ENCODE data around the gene CAPRIN1. TPM values are rescaled to one million over a fixed set of nuclear protein-coding genes. Genes with fewer than 3 reads are reported as not detected.

Gene CAPRIN1
- 269 and 287 TPM in 2 replicates for total RNA-seq (2014; rRNA removed; shearing (Covaris generic))

- peak; percentile 96 for DNase-seq
- Histone ChIP-seq H3K9me3 (replicated peaks) (no peaks in the 10 kb centered on the region), H3K36me3 (peaks cover 37% of the 10 kb centered on the region), H3K27ac (peak within 1 kb of the TSS; percentile 94), H3K4me3 (peak within 1 kb of the TSS; percentile 93), H3K27me3 (no peaks in the 10 kb centered on the region), H3K4me1 (peaks cover 21% of the 10 kb centered on the region)
These were observed at the start of gene CAPRIN1 for GRCh38 chr11:34051349-34052035. Gene CAPRIN1, plus strand, starts transcription at chr11:34051731. Its CDS starts 690 bp downstream, at chr11:34052421.

- Histone ChIP-seq H3K4me3 (no peak overlapping the region), H3K27ac (no peak overlapping the region), H3K36me3 (no peaks in the 10 kb centered on the region), H3K27me3 (no peaks in the 10 kb centered on the region), H3K9me3 (replicated peaks) (no peaks in the 10 kb centered on the region), H3K4me1 (no peaks in the 10 kb centered on the region)
- DNase-seq, result no peak
These were observed 49.1 kb upstream of the CAPRIN1 start for GRCh38 chr11:34002420-34002819.

- Histone ChIP-seq H3K9me3 (replicated peaks) (no peaks in the 10 kb centered on the region), H3K4me3 (no peak overlapping the region), H3K27ac (no peak overlapping the region), H3K27me3 (no peaks in the 10 kb centered on the region), H3K4me1 (no peaks in the 10 kb centered on the region), H3K36me3 (no peaks in the 10 kb centered on the region)
- DNase-seq, result no peak
These were observed 47.3 kb upstream of the CAPRIN1 start for GRCh38 chr11:34004236-34004635.

- no peak overlapping the region for H3K4me3 ChIP-seq
- no peak overlapping the region for H3K27ac ChIP-seq
- no peaks in the 10 kb centered on the region for H3K36me3 ChIP-seq
- H3K9me3 ChIP-seq (replicated peaks), result no peaks in the 10 kb centered on the region
- no peaks in the 10 kb centered on the region for H3K4me1 ChIP-seq
- H3K27me3 ChIP-seq, result no peaks in the 10 kb centered on the region
- no peak for DNase-seq
These were observed 44.7 kb upstream of the CAPRIN1 start for GRCh38 chr11:34006876-34007275.

GRCh38 chr11:34012734-34013133 lies 38.8 kb upstream of the CAPRIN1 start:
- Histone ChIP-seq H3K27me3 (no peaks in the 10 kb centered on the region), H3K9me3 (replicated peaks) (no peaks in the 10 kb centered on the region), H3K4me3 (no peak overlapping the region), H3K27ac (no peak overlapping the region), H3K36me3 (no peaks in the 10 kb centered on the region), H3K4me1 (no peaks in the 10 kb centered on the region)
- DNase-seq, result no peak

- Histone ChIP-seq H3K4me1 (no peaks in the 10 kb centered on the region), H3K36me3 (no peaks in the 10 kb centered on the region), H3K27ac (no peak overlapping the region), H3K4me3 (no peak overlapping the region), H3K9me3 (replicated peaks) (no peaks in the 10 kb centered on the region), H3K27me3 (no peaks in the 10 kb centered on the region)
- DNase-seq, result no peak
These were observed 37.5 kb upstream of the CAPRIN1 start for GRCh38 chr11:34013898-34014571.

GRCh38 chr11:34021977-34022735 lies 29.4 kb upstream of the CAPRIN1 start:
- Histone ChIP-seq H3K27ac (no peak overlapping the region), H3K36me3 (no peaks in the 10 kb centered on the region), H3K27me3 (no peaks in the 10 kb centered on the region), H3K4me3 (no peak overlapping the region), H3K9me3 (replicated peaks) (no peaks in the 10 kb centered on the region), H3K4me1 (no peaks in the 10 kb centered on the region)
- no peak for DNase-seq

- H3K4me1 ChIP-seq, result no peaks in the 10 kb centered on the region
- H3K4me3 ChIP-seq, result no peak overlapping the region
- no peak overlapping the region for H3K27ac ChIP-seq
- H3K27me3 ChIP-seq, result no peaks in the 10 kb centered on the region
- H3K36me3 ChIP-seq, result no peaks in the 10 kb centered on the region
- H3K9me3 ChIP-seq (replicated peaks), result no peaks in the 10 kb centered on the region
- no peak for DNase-seq
These were observed 25.1 kb upstream of the CAPRIN1 start for GRCh38 chr11:34026432-34026831.

GRCh38 chr11:34027516-34028408 lies 23.8 kb upstream of the CAPRIN1 start:
- no peaks in the 10 kb centered on the region for H3K27me3 ChIP-seq
- no peaks in the 10 kb centered on the region for H3K4me1 ChIP-seq
- H3K27ac ChIP-seq, result no peak overlapping the region
- H3K4me3 ChIP-seq, result no peak overlapping the region
- H3K36me3 ChIP-seq, result no peaks in the 10 kb centered on the region
- H3K9me3 ChIP-seq (replicated peaks), result no peaks in the 10 kb centered on the region
- no peak for DNase-seq

GRCh38 chr11:34028425-34028824 lies 23.1 kb upstream of the CAPRIN1 start:
- H3K27me3 ChIP-seq, result no peaks in the 10 kb centered on the region
- no peak for DNase-seq
- H3K27ac ChIP-seq, result no peak overlapping the region
- no peaks in the 10 kb centered on the region for H3K4me1 ChIP-seq
- no peak overlapping the region for H3K4me3 ChIP-seq
- no peaks in the 10 kb centered on the region for H3K36me3 ChIP-seq
- H3K9me3 ChIP-seq (replicated peaks), result no peaks in the 10 kb centered on the region

GRCh38 chr11:34029176-34029575 lies 22.4 kb upstream of the CAPRIN1 start:
- no peak overlapping the region for H3K27ac ChIP-seq
- H3K27me3 ChIP-seq, result no peaks in the 10 kb centered on the region
- H3K9me3 ChIP-seq (replicated peaks), result no peaks in the 10 kb centered on the region
- no peak overlapping the region for H3K4me3 ChIP-seq
- no peaks in the 10 kb centered on the region for H3K4me1 ChIP-seq
- no peak for DNase-seq
- H3K36me3 ChIP-seq, result no peaks in the 10 kb centered on the region

- no peak overlapping the region for H3K27ac ChIP-seq
- DNase-seq, result no peak
These were observed 21.1 kb upstream of the CAPRIN1 start for GRCh38 chr11:34030382-34030781.

GRCh38 chr11:34033399-34033798 lies 18.1 kb upstream of the CAPRIN1 start:
- H3K9me3 ChIP-seq (replicated peaks), result no peaks in the 10 kb centered on the region
- no peaks in the 10 kb centered on the region for H3K27me3 ChIP-seq
- H3K4me1 ChIP-seq, result no peaks in the 10 kb centered on the region
- H3K4me3 ChIP-seq, result no peak overlapping the region
- H3K36me3 ChIP-seq, result no peaks in the 10 kb centered on the region
- DNase-seq, result no peak
- no peak overlapping the region for H3K27ac ChIP-seq

More at GRCh38 chr11:34030382-34030781, 21.1 kb upstream of the CAPRIN1 start:
- Histone ChIP-seq H3K27me3 (no peaks in the 10 kb centered on the region), H3K4me1 (no peaks in the 10 kb centered on the region), H3K36me3 (no peaks in the 10 kb centered on the region), H3K9me3 (replicated peaks) (no peaks in the 10 kb centered on the region), H3K4me3 (no peak overlapping the region)

GRCh38 chr11:34034053-34034452 lies 17.5 kb upstream of the CAPRIN1 start:
- Histone ChIP-seq H3K36me3 (no peaks in the 10 kb centered on the region), H3K27ac (no peak overlapping the region), H3K9me3 (replicated peaks) (no peaks in the 10 kb centered on the region), H3K4me3 (no peak overlapping the region), H3K27me3 (no peaks in the 10 kb centered on the region), H3K4me1 (no peaks in the 10 kb centered on the region)
- DNase-seq, result no peak

Data from SJCRH30 (cell line).